Hepatocyte (in vitro differentiated cells): Measurements from ENCODE around the gene PHETA1. TPM values are rescaled to one million over a fixed set of nuclear protein-coding genes. Genes with fewer than 3 reads are reported as not detected.

ENCODE experiments used
- DNase-seq: peaks from one replicate; pipeline ENCODE4 v3.0.0-alpha.2; 2016; ENCODE audit warnings: low spot score
- H2AFZ ChIP-seq: fragments of 200-600 bp; sonication (generic); 2 replicates; pipeline ENCODE4 v1.6.0; 2016; ENCODE audit warnings: antibody characterized with exemption, mild to moderate bottlenecking
- H3K27ac ChIP-seq: fragments of 200-600 bp; sonication (generic); 2 replicates; pipeline ENCODE4 v1.5.1; 2016; ENCODE audit warnings: mild to moderate bottlenecking
- H3K27me3 ChIP-seq: fragments of 200-600 bp; sonication (generic); 2 replicates; pipeline ENCODE4 v1.6.1; 2016
- H3K36me3 ChIP-seq: fragments of 200-600 bp; sonication (generic); replicated peaks from 2 replicates; pipeline ENCODE4 v1.5.1; 2016; ENCODE audit warnings: low read depth; ENCODE audit not compliant: insufficient read depth
- H3K4me1 ChIP-seq: fragments of 200-600 bp; sonication (generic); 2 replicates; pipeline ENCODE4 v1.5.1; 2016; ENCODE audit warnings: mild to moderate bottlenecking, moderate library complexity; ENCODE audit not compliant: insufficient read depth
- H3K4me2 ChIP-seq: fragments of 200-600 bp; sonication (generic); 2 replicates; pipeline ENCODE4 v1.6.0; 2016
- H3K4me3 ChIP-seq: fragments of 200-600 bp; sonication (generic); 2 replicates; pipeline ENCODE4 v1.5.1; 2016; ENCODE audit warnings: mild to moderate bottlenecking
- H3K79me2 ChIP-seq: fragments of 200-600 bp; sonication (generic); 2 replicates; pipeline ENCODE4 v1.6.0; 2017; ENCODE audit warnings: mild to moderate bottlenecking
- H3K9me2 ChIP-seq: fragments of 200-600 bp; sonication (generic); replicated peaks from 2 replicates; pipeline ENCODE4 v1.6.0; 2017; ENCODE audit warnings: mild to moderate bottlenecking; ENCODE audit not compliant: insufficient read depth
- H3K9me3 ChIP-seq: fragments of 200-600 bp; sonication (generic); 2 replicates; pipeline ENCODE4 v1.5.1; 2016; ENCODE audit warnings: low read depth, mild to moderate bottlenecking
- H4K20me1 ChIP-seq: fragments of 200-600 bp; sonication (generic); 2 replicates; pipeline ENCODE4 v1.6.0; 2016; ENCODE audit warnings: mild to moderate bottlenecking; ENCODE audit not compliant: insufficient read depth, poor library complexity, severe bottlenecking
- CTCF ChIP-seq: fragments of 200-600 bp; sonication (generic); IDR thresholded peaks from 2 replicates; pipeline ENCODE4 v1.5.1; 2016; ENCODE audit warnings: antibody characterized with exemption, mild to moderate bottlenecking; ENCODE audit not compliant: poor library complexity
- EZH2 ChIP-seq: fragments of 200-600 bp; sonication (generic); IDR thresholded peaks from 2 replicates; pipeline ENCODE4 v1.6.1; 2016; ENCODE audit warnings: antibody characterized with exemption, mild to moderate bottlenecking, borderline replicate concordance
- EZH2phosphoT487 ChIP-seq: fragments of 200-600 bp; sonication (generic); IDR thresholded peaks from one replicate; pipeline ENCODE4 v1.6.1; 2018; ENCODE audit warnings: antibody characterized with exemption, mild to moderate bottlenecking, low read depth, moderate library complexity; ENCODE audit not compliant: unreplicated experiment, severe bottlenecking
- WGBS: methylation state at CpG from one replicate; pipeline ENCODE4 v1.1.6; 2016; ENCODE audit warnings: low lambda C conversion rate; ENCODE audit errors: missing lambda C conversion rate; 5-methylcytosine and 5-hydroxymethylcytosine counted together
- polyA plus RNA-seq: library from polyadenylated mRNA; unstranded; fragments of >200 nt; fragmentation: Nextera tagmentation; extraction: Ambion mirVana; gene quantifications from 2 replicates; pipeline ENCODE4 v1.2.1, GENCODE V29; 2016
- total RNA-seq: library from RNA; depleted of rRNA; stranded (reverse); fragments of >200 nt; gene quantifications from 2 replicates; pipeline ENCODE4 v1.2.3, GENCODE V29; 2014

Gene PHETA1
- total and polyA plus RNA-seq, 2 experiments from 2014 or later: 24.6 to 30.9 TPM

GRCh38 chr12:111362687-111363475 lies 6.0 kb downstream of the PHETA1 start:
- Histone ChIP-seq H3K4me1 (peaks cover 1% of the 10 kb centered on the region), H2AFZ (no peak overlapping the region), H3K9me3 (no peaks in the 10 kb centered on the region), H3K27me3 (no peaks in the 10 kb centered on the region), H3K4me3 (no peak overlapping the region), H3K4me2 (no peak overlapping the region), H3K36me3 (no peaks in the 10 kb centered on the region), H3K27ac (no peak overlapping the region), H3K9me2 (no peaks in the 10 kb centered on the region), H4K20me1 (no peaks in the 10 kb centered on the region), H3K79me2 (peaks cover 17% of the 10 kb centered on the region)
- DNase-seq: no peak
- 97% methylated on average over 48 of the region's 59 CpGs for WGBS
- TF ChIP-seq EZH2 (no peak), CTCF (no peak), EZH2phosphoT487 (no peak)

- no peak overlapping the region for H2AFZ ChIP-seq
- H3K27me3 ChIP-seq: no peaks in the 10 kb centered on the region
- no peaks in the 10 kb centered on the region for H4K20me1 ChIP-seq
- H3K4me1 ChIP-seq: no peaks in the 10 kb centered on the region
- DNase-seq: peak; percentile 37
- H3K36me3 ChIP-seq: no peaks in the 10 kb centered on the region
- no peaks in the 10 kb centered on the region for H3K9me3 ChIP-seq
- H3K4me3 ChIP-seq: no peak overlapping the region
- no peak overlapping the region for H3K27ac ChIP-seq
- H3K4me2 ChIP-seq: no peak overlapping the region
- WGBS: 87% methylated on average over 18 of the region's 18 CpGs
- no peak for TF ChIP-seq EZH2
- no peaks in the 10 kb centered on the region for H3K9me2 ChIP-seq
- peaks cover 11% of the 10 kb centered on the region for H3K79me2 ChIP-seq
Measured at GRCh38 chr12:111361717-111362576, 6.9 kb downstream of the PHETA1 start.

- H3K4me3 ChIP-seq: no peak overlapping the region
- no peaks in the 10 kb centered on the region for H3K36me3 ChIP-seq
- H3K27ac ChIP-seq: no peak overlapping the region
- no peak for DNase-seq
- no peaks in the 10 kb centered on the region for H3K4me1 ChIP-seq
- TF ChIP-seq CTCF (no peak), EZH2 (no peak), EZH2phosphoT487 (no peak)
- H3K9me2 ChIP-seq: no peaks in the 10 kb centered on the region
- no peaks in the 10 kb centered on the region for H3K9me3 ChIP-seq
- no peak overlapping the region for H2AFZ ChIP-seq
- H3K27me3 ChIP-seq: no peaks in the 10 kb centered on the region
- 68% methylated on average over 11 of the region's 13 CpGs for WGBS
- H4K20me1 ChIP-seq: no peaks in the 10 kb centered on the region
- H3K79me2 ChIP-seq: peaks cover 4% of the 10 kb centered on the region
- H3K4me2 ChIP-seq: no peak overlapping the region
Measured at GRCh38 chr12:111361073-111361716, 7.7 kb downstream of the PHETA1 start.
